Measurements from ENCODE around the gene EFNA1. TPM values are rescaled to one million over a fixed set of nuclear protein-coding genes. Genes with fewer than 3 reads are reported as not detected.

The EFNA1 gene
- total and polyA plus RNA-seq, 2 of the 13 experiments (the other 11 are each of a cell fraction or from before 2014, with no cell fraction given): 81.8 to 874 TPM

DNA sequence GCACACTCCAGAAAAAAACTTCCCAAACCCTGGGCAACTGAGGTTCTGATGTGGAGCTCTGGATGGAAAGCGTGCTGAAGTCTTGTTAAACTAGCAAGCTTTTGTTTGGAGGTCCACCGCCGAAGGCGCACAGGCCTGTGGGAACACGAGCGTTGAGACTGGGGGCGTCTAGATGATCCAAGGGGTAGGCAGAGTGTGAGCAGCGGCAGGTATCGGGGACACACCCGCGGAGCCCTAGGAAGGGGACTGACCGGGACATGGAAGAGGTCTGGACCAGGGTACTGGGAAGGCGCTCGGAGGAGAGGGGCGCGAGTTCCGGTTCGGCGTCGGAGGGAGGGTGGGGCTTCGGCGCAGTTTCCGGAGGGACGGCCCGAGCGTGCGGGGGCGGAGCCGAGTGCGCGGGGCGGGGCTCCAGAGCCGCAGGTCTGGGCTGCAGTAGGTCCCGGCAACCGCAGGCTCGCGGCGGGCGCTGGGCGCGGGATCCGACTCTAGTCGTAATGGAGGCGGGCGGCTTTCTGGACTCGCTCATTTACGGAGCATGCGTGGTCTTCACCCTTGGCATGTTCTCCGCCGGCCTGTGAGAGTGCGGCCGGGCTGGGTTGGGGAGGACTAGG, 7.8 kb downstream of the EFNA1 start, which contains the start of gene SLC50A1 (continued):
- TF ChIP-seq, protein P1, sequence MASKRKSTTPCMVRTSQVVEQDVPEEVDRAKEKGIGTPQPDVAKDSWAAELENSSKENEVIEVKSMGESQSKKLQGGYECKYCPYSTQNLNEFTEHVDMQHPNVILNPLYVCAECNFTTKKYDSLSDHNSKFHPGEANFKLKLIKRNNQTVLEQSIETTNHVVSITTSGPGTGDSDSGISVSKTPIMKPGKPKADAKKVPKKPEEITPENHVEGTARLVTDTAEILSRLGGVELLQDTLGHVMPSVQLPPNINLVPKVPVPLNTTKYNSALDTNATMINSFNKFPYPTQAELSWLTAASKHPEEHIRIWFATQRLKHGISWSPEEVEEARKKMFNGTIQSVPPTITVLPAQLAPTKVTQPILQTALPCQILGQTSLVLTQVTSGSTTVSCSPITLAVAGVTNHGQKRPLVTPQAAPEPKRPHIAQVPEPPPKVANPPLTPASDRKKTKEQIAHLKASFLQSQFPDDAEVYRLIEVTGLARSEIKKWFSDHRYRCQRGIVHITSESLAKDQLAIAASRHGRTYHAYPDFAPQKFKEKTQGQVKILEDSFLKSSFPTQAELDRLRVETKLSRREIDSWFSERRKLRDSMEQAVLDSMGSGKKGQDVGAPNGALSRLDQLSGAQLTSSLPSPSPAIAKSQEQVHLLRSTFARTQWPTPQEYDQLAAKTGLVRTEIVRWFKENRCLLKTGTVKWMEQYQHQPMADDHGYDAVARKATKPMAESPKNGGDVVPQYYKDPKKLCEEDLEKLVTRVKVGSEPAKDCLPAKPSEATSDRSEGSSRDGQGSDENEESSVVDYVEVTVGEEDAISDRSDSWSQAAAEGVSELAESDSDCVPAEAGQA (IDR thresholded peaks at IDR 0.05; ENCODE audit: low read depth): no peak
- TF ChIP-seq, protein P1 (CRISPR knock-in tag; IDR thresholded peaks at IDR 0.05; ENCODE audit: borderline replicate concordance): 0 out of 2 replicates have a peak, but pooled peaks have one; percentile 61
- TF ChIP-seq, protein P2, sequence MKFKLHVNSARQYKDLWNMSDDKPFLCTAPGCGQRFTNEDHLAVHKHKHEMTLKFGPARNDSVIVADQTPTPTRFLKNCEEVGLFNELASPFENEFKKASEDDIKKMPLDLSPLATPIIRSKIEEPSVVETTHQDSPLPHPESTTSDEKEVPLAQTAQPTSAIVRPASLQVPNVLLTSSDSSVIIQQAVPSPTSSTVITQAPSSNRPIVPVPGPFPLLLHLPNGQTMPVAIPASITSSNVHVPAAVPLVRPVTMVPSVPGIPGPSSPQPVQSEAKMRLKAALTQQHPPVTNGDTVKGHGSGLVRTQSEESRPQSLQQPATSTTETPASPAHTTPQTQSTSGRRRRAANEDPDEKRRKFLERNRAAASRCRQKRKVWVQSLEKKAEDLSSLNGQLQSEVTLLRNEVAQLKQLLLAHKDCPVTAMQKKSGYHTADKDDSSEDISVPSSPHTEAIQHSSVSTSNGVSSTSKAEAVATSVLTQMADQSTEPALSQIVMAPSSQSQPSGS (CRISPR knock-in tag; IDR thresholded peaks at IDR 0.05): peak; percentile 43; the same call in 1 of the 2 replicates
- TF ChIP-seq TBL1XR1 (IDR thresholded peaks at IDR 0.05; ENCODE audit: borderline replicate concordance, low read length, partially characterized antibody) (no peak), ZNF775 (CRISPR knock-in tag; IDR thresholded peaks at IDR 0.05; ENCODE audit: borderline replicate concordance) (peak; percentile 66; the same call in 1 of the 2 replicates), HES4 (CRISPR knock-in tag; IDR thresholded peaks at IDR 0.05; ENCODE audit: borderline replicate concordance) (no peak; the same call in 1 of the 2 replicates), ZNF619 (CRISPR knock-in tag; IDR thresholded peaks at IDR 0.05) (0 out of 2 replicates have a peak, but pooled peaks have one; percentile 43), FOXA3 (CRISPR knock-in tag; IDR thresholded peaks at IDR 0.05) (peak; percentile 41), ZNF720 (CRISPR knock-in tag; IDR thresholded peaks at IDR 0.05) (no peak), KLF15 (CRISPR knock-in tag; IDR thresholded peaks at IDR 0.05; ENCODE audit: borderline replicate concordance) (peak; percentile 60; the same call in 1 of the 2 replicates)
- TF ChIP-seq, protein P3, sequence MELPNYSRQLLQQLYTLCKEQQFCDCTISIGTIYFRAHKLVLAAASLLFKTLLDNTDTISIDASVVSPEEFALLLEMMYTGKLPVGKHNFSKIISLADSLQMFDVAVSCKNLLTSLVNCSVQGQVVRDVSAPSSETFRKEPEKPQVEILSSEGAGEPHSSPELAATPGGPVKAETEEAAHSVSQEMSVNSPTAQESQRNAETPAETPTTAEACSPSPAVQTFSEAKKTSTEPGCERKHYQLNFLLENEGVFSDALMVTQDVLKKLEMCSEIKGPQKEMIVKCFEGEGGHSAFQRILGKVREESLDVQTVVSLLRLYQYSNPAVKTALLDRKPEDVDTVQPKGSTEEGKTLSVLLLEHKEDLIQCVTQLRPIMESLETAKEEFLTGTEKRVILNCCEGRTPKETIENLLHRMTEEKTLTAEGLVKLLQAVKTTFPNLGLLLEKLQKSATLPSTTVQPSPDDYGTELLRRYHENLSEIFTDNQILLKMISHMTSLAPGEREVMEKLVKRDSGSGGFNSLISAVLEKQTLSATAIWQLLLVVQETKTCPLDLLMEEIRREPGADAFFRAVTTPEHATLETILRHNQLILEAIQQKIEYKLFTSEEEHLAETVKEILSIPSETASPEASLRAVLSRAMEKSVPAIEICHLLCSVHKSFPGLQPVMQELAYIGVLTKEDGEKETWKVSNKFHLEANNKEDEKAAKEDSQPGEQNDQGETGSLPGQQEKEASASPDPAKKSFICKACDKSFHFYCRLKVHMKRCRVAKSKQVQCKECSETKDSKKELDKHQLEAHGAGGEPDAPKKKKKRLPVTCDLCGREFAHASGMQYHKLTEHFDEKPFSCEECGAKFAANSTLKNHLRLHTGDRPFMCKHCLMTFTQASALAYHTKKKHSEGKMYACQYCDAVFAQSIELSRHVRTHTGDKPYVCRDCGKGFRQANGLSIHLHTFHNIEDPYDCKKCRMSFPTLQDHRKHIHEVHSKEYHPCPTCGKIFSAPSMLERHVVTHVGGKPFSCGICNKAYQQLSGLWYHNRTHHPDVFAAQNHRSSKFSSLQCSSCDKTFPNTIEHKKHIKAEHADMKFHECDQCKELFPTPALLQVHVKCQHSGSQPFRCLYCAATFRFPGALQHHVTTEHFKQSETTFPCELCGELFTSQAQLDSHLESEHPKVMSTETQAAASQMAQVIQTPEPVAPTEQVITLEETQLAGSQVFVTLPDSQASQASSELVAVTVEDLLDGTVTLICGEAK (IDR thresholded peaks at IDR 0.05): 0 out of 2 replicates have a peak, but pooled peaks have one; percentile 33
- TF ChIP-seq, protein P3 (CRISPR knock-in tag; IDR thresholded peaks at IDR 0.05): peak; percentile 68

All from HepG2 (cell line).